Measurements from ENCODE around the gene BCAS3.

The BCAS3 gene

GRCh38 chr17:61360318-61360943, 682.8 kb downstream of the BCAS3 start:
- no peak for TF ChIP-seq ZFX (IDR thresholded peaks at IDR 0.05)
- TF ChIP-seq, protein P1, sequence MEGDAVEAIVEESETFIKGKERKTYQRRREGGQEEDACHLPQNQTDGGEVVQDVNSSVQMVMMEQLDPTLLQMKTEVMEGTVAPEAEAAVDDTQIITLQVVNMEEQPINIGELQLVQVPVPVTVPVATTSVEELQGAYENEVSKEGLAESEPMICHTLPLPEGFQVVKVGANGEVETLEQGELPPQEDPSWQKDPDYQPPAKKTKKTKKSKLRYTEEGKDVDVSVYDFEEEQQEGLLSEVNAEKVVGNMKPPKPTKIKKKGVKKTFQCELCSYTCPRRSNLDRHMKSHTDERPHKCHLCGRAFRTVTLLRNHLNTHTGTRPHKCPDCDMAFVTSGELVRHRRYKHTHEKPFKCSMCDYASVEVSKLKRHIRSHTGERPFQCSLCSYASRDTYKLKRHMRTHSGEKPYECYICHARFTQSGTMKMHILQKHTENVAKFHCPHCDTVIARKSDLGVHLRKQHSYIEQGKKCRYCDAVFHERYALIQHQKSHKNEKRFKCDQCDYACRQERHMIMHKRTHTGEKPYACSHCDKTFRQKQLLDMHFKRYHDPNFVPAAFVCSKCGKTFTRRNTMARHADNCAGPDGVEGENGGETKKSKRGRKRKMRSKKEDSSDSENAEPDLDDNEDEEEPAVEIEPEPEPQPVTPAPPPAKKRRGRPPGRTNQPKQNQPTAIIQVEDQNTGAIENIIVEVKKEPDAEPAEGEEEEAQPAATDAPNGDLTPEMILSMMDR (conservative IDR thresholded peaks at IDR 0.05) = no peak
- no peak overlapping the region for H3K27ac ChIP-seq

GRCh38 chr17:61361084-61361483, 683.4 kb downstream of the BCAS3 start:
- no peak overlapping the region for H3K27ac ChIP-seq
- TF ChIP-seq, protein P1 (conservative IDR thresholded peaks at IDR 0.05) = no peak
- TF ChIP-seq ZFX (IDR thresholded peaks at IDR 0.05) = no peak

GRCh38 chr17:61362396-61362795, 684.7 kb downstream of the BCAS3 start:
- no peak for TF ChIP-seq ZFX (IDR thresholded peaks at IDR 0.05)
- TF ChIP-seq, protein P1 (conservative IDR thresholded peaks at IDR 0.05) = no peak
- H3K27ac ChIP-seq = no peak overlapping the region

DNA sequence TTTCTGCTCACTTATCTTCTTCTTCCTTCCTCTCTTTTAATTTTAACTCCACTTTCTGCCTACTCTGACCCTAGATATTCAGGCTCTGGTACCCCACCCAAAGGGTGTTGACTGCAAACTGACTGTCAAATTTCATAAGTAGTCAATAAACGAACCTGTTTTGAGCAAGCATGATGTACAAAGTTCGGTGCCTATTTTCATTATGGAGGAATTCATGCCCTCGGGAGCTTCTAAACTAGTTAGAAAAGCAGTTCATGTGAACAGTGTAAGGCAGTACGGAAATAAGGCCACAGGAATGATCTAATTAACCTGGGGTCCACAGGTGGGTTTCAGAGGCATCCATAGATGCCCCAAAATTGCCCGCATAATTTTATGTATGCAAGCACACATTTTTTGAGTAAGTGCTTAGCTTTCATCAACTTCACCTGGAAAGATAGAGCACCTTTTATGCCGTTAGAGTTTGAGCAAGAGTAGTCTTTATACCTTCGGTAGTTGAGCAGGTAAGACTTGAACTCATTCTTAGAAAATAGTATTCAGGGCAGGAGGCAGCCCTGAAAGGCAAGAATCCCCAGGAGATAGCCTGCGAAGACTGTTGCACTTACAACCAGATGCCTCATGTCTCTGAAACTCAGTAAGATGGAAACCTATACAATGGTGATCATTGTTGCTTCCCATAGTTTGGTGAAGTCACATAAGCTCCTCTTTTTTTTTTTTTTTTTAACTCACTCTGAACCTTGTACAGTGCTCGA, 685.4 kb downstream of the BCAS3 start:
- no peak overlapping the region for H3K27ac ChIP-seq
- no peak for TF ChIP-seq ZFX (IDR thresholded peaks at IDR 0.05)
- TF ChIP-seq, protein P1 (conservative IDR thresholded peaks at IDR 0.05) = no peak

GRCh38 chr17:61363601-61364462, 686.2 kb downstream of the BCAS3 start:
- no peak overlapping the region for H3K27ac ChIP-seq
- no peak for TF ChIP-seq ZFX (IDR thresholded peaks at IDR 0.05)
- TF ChIP-seq, protein P1 (conservative IDR thresholded peaks at IDR 0.05) = no peak

DNA sequence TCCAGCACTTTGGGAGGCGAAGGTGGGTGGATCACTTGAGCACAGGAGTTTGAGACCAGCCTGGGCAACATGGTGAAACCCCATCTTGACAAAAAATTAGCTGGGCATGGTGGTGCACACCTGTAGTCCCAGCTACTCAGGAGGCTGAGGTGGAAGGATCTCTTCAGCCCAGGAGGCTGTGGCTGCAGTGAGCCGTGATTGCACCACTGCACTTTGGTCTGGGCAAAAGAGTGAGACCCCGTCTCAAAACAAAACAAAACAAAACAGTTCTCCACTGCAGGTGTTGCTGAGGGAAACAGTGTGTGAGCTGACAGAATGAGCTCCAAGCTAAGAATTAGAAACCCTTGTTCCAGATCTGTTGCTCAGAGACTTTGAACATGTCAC, 686.8 kb downstream of the BCAS3 start:
- TF ChIP-seq, protein P1 (conservative IDR thresholded peaks at IDR 0.05) = no peak
- no peak for TF ChIP-seq ZFX (IDR thresholded peaks at IDR 0.05)
- no peak overlapping the region for H3K27ac ChIP-seq

All from C4-2B (cell line).